Central memory CD8-positive, alpha-beta T cell (primary cell): ENCODE results near the gene LDLRAD4.
A peak's percentile ranks its signal among the peaks of the same experiment; 100 is the strongest.

Experiments
- ATAC-seq: fragments of 150-1000 bp; cut with Tn5 transposase; replicated peaks from 2 replicates; pipeline ENCODE4 v1.10.0; 2022; ENCODE audit warnings: mild to moderate bottlenecking, moderate FRiP score, moderate number of reproducible peaks; ENCODE audit not compliant: poor library complexity, severe bottlenecking; ENCODE audit errors: extremely low read depth
- DNase-seq, 2 donors: peaks; one replicate each; pipeline ENCODE4 v3.0.0; 2021; ENCODE audit warnings: low spot score in 2 of 2
- H3K27ac Mint-ChIP-seq: one replicate; pipeline ENCODE4 v1.8.0; 2022; ENCODE audit warnings: low read depth, mild to moderate bottlenecking, moderate library complexity, mixed read lengths
- H3K27me3 Mint-ChIP-seq: one replicate; pipeline ENCODE4 v1.8.0; 2022; ENCODE audit warnings: mixed read lengths
- H3K36me3 Mint-ChIP-seq: one replicate; pipeline ENCODE4 v1.8.0; 2022; ENCODE audit warnings: mild to moderate bottlenecking, moderate library complexity, mixed read lengths; ENCODE audit not compliant: insufficient read depth
- H3K4me1 Mint-ChIP-seq: one replicate; pipeline ENCODE4 v1.8.0; 2022; ENCODE audit warnings: mixed read lengths
- H3K4me3 Mint-ChIP-seq: one replicate; pipeline ENCODE4 v1.8.0; 2022; ENCODE audit warnings: mild to moderate bottlenecking, moderate library complexity, mixed read lengths
- H3K9me3 Mint-ChIP-seq: one replicate; pipeline ENCODE4 v1.8.0; 2022; ENCODE audit warnings: mixed read lengths

The LDLRAD4 gene

GRCh38 chr18:13555865-13556264, 337.3 kb downstream of the LDLRAD4 start:
- Mint-ChIP-seq H3K36me3 (no peaks in the 10 kb centered on the region), H3K27me3 (no peaks in the 10 kb centered on the region), H3K4me1 (peaks cover 18% of the 10 kb centered on the region), H3K27ac (no peak overlapping the region), H3K4me3 (no peak overlapping the region), H3K9me3 (no peaks in the 10 kb centered on the region)
- DNase-seq (no peak), ATAC-seq (no peak)

GRCh38 chr18:13556502-13556901, 337.9 kb downstream of the LDLRAD4 start:
- DNase-seq (no peak), ATAC-seq (no peak)
- H3K27ac Mint-ChIP-seq = no peak overlapping the region
- H3K9me3 Mint-ChIP-seq = no peaks in the 10 kb centered on the region
- no peak overlapping the region for H3K4me3 Mint-ChIP-seq
- H3K36me3 Mint-ChIP-seq = no peaks in the 10 kb centered on the region
- peaks cover 16% of the 10 kb centered on the region for H3K4me1 Mint-ChIP-seq
- no peaks in the 10 kb centered on the region for H3K27me3 Mint-ChIP-seq

GRCh38 chr18:13558124-13558523, 339.6 kb downstream of the LDLRAD4 start:
- H3K4me1 Mint-ChIP-seq = peaks cover 18% of the 10 kb centered on the region
- no peak overlapping the region for H3K27ac Mint-ChIP-seq
- no peaks in the 10 kb centered on the region for H3K9me3 Mint-ChIP-seq
- no peak overlapping the region for H3K4me3 Mint-ChIP-seq
- no peak for ATAC-seq
- H3K36me3 Mint-ChIP-seq = no peaks in the 10 kb centered on the region
- DNase-seq = no peak
- no peaks in the 10 kb centered on the region for H3K27me3 Mint-ChIP-seq

- Mint-ChIP-seq H3K27ac (no peak overlapping the region), H3K36me3 (no peaks in the 10 kb centered on the region), H3K9me3 (no peaks in the 10 kb centered on the region), H3K4me3 (no peak overlapping the region), H3K27me3 (no peaks in the 10 kb centered on the region), H3K4me1 (peaks cover 22% of the 10 kb centered on the region)
- DNase-seq (no peak), ATAC-seq (no peak)
These were observed 340.2 kb downstream of the LDLRAD4 start for GRCh38 chr18:13558790-13559189.

GRCh38 chr18:13559754-13560153, 341.2 kb downstream of the LDLRAD4 start:
- DNase-seq (no peak), ATAC-seq (no peak)
- Mint-ChIP-seq H3K9me3 (no peaks in the 10 kb centered on the region), H3K4me1 (peaks cover 24% of the 10 kb centered on the region), H3K27me3 (no peaks in the 10 kb centered on the region), H3K27ac (no peak overlapping the region), H3K4me3 (no peak overlapping the region), H3K36me3 (no peaks in the 10 kb centered on the region)

- peaks cover 26% of the 10 kb centered on the region for H3K4me1 Mint-ChIP-seq
These were observed 341.7 kb downstream of the LDLRAD4 start for GRCh38 chr18:13560306-13560705.

GRCh38 chr18:13562494-13563029, 344.0 kb downstream of the LDLRAD4 start:
- Mint-ChIP-seq H3K4me3 (no peak overlapping the region), H3K9me3 (no peaks in the 10 kb centered on the region), H3K27ac (peak overlapping the region; percentile 23), H3K36me3 (no peaks in the 10 kb centered on the region), H3K27me3 (no peaks in the 10 kb centered on the region), H3K4me1 (peaks cover 32% of the 10 kb centered on the region)
- DNase-seq (no peak), ATAC-seq (peak; percentile 49)

More at GRCh38 chr18:13560306-13560705, 341.7 kb downstream of the LDLRAD4 start:
- Mint-ChIP-seq H3K9me3 (no peaks in the 10 kb centered on the region), H3K36me3 (no peaks in the 10 kb centered on the region), H3K27me3 (no peaks in the 10 kb centered on the region), H3K4me3 (no peak overlapping the region), H3K27ac (no peak overlapping the region)
- no peak for ATAC-seq
- DNase-seq = no peak

GRCh38 chr18:13563390-13563805, 344.8 kb downstream of the LDLRAD4 start:
- Mint-ChIP-seq H3K27ac (no peak overlapping the region), H3K9me3 (no peaks in the 10 kb centered on the region), H3K4me3 (no peak overlapping the region), H3K27me3 (no peaks in the 10 kb centered on the region), H3K36me3 (no peaks in the 10 kb centered on the region), H3K4me1 (peaks cover 32% of the 10 kb centered on the region)
- ATAC-seq (no peak), DNase-seq (no peak)

- Mint-ChIP-seq H3K27ac (no peak overlapping the region), H3K27me3 (no peaks in the 10 kb centered on the region), H3K36me3 (no peaks in the 10 kb centered on the region), H3K4me1 (peaks cover 38% of the 10 kb centered on the region), H3K4me3 (no peak overlapping the region), H3K9me3 (no peaks in the 10 kb centered on the region)
- ATAC-seq (no peak), DNase-seq (no peak)
These were observed 346.0 kb downstream of the LDLRAD4 start for GRCh38 chr18:13564579-13564978.

- Mint-ChIP-seq H3K9me3 (no peaks in the 10 kb centered on the region), H3K27ac (no peak overlapping the region), H3K27me3 (no peaks in the 10 kb centered on the region), H3K4me1 (peaks cover 38% of the 10 kb centered on the region), H3K4me3 (no peak overlapping the region), H3K36me3 (no peaks in the 10 kb centered on the region)
- ATAC-seq (no peak), DNase-seq (no peak)
These were observed 346.7 kb downstream of the LDLRAD4 start for GRCh38 chr18:13565228-13565627.

GRCh38 chr18:13566941-13567746, 348.6 kb downstream of the LDLRAD4 start:
- H3K9me3 Mint-ChIP-seq = no peaks in the 10 kb centered on the region
- no peaks in the 10 kb centered on the region for H3K27me3 Mint-ChIP-seq
- H3K27ac Mint-ChIP-seq = peak overlapping the region; percentile 19
- H3K36me3 Mint-ChIP-seq = no peaks in the 10 kb centered on the region
- peaks cover 32% of the 10 kb centered on the region for H3K4me1 Mint-ChIP-seq
- no peak overlapping the region for H3K4me3 Mint-ChIP-seq
- ATAC-seq (peak; percentile 48), DNase-seq (no peak)

GRCh38 chr18:13568443-13569392, 350.2 kb downstream of the LDLRAD4 start:
- H3K27ac Mint-ChIP-seq = no peak overlapping the region
- no peaks in the 10 kb centered on the region for H3K9me3 Mint-ChIP-seq
- H3K27me3 Mint-ChIP-seq = no peaks in the 10 kb centered on the region
- peaks cover 20% of the 10 kb centered on the region for H3K4me1 Mint-ChIP-seq
- no peak for DNase-seq
- H3K36me3 Mint-ChIP-seq = no peaks in the 10 kb centered on the region
- ATAC-seq = no peak
- H3K4me3 Mint-ChIP-seq = no peak overlapping the region
